Esophagus squamous epithelium (tissue), 4 donors: ENCODE results near the gene DPEP1.
A peak's percentile ranks its signal among the peaks of the same experiment; 100 is the strongest.

Experiments used
- CTCF ChIP-seq, 6 experiments: fragments of 450-650 bp in 4 of 6; fragments of 200-600 bp in 2 of 6; sonication (generic) in 2 of 6; IDR thresholded peaks; one replicate each; pipeline ENCODE4 v1.5.1; 2016 to 2019; ENCODE audit warnings: antibody characterized with exemption in 6 of 6, mild to moderate bottlenecking in 4 of 6, moderate library complexity in 4 of 6
- POLR2A ChIP-seq, 4 donors: fragments of 450-650 bp; IDR thresholded peaks; one replicate each; pipeline ENCODE4 v1.6.1; 2017; ENCODE audit warnings: antibody characterized with exemption in 4 of 4, mild to moderate bottlenecking in 4 of 4, moderate library complexity in 3 of 4

- TF ChIP-seq CTCF (IDR thresholded peaks at IDR 0.05) (no peak), POLR2A (IDR thresholded peaks at IDR 0.05) (peak in 1 of 4 donors; percentile 3)
Measured at GRCh38 chr16:89658221-89658879, 44.9 kb downstream of the DPEP1 start.
